Tibial nerve (tissue), 4 donors: Measurements from ENCODE around the gene ARRDC1.

Experiments
- EP300 ChIP-seq, 2 donors: sonication (generic); formaldehyde crosslinking; IDR thresholded peaks; one replicate each; pipeline ENCODE4 v1.6.1; 2017; ENCODE audit warnings: antibody characterized with exemption in 2 of 2, mild to moderate bottlenecking in 1 of 2
- TF ChIP-seq, protein P1 (sequence below), 5 experiments: fragments of 200-600 bp in 3 of 5; fragments of 450-650 bp in 2 of 5; sonication (generic) in 3 of 5; IDR thresholded peaks; one replicate each; pipeline ENCODE4 v1.5.1; 2016 to 2019; ENCODE audit warnings: antibody characterized with exemption in 5 of 5, mild to moderate bottlenecking in 3 of 5, moderate library complexity in 2 of 5

- TF ChIP-seq, protein P1, sequence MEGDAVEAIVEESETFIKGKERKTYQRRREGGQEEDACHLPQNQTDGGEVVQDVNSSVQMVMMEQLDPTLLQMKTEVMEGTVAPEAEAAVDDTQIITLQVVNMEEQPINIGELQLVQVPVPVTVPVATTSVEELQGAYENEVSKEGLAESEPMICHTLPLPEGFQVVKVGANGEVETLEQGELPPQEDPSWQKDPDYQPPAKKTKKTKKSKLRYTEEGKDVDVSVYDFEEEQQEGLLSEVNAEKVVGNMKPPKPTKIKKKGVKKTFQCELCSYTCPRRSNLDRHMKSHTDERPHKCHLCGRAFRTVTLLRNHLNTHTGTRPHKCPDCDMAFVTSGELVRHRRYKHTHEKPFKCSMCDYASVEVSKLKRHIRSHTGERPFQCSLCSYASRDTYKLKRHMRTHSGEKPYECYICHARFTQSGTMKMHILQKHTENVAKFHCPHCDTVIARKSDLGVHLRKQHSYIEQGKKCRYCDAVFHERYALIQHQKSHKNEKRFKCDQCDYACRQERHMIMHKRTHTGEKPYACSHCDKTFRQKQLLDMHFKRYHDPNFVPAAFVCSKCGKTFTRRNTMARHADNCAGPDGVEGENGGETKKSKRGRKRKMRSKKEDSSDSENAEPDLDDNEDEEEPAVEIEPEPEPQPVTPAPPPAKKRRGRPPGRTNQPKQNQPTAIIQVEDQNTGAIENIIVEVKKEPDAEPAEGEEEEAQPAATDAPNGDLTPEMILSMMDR (IDR thresholded peaks at IDR 0.05), result no peak
- no peak for TF ChIP-seq EP300 (IDR thresholded peaks at IDR 0.05)
Observed at GRCh38 chr9:137650779-137651178, 45.3 kb downstream of the ARRDC1 start.
